Endothelial cell of umbilical vein (primary cell): ENCODE data around the gene GARIN1A. TPM values are rescaled to one million over a fixed set of nuclear protein-coding genes. Genes with fewer than 3 reads are reported as not detected.

Experiments used
- BruUV-seq: library from RNA; stranded (reverse); fragments of 400-500 nt; replicated peaks from 2 replicates; lab custom pipeline; 2021; lab: Mats Ljungman, UMichigan
- CTCF ChIA-PET: fragments of 300-600, 350-600 bp; sonication (Branson Sonifier 250); formaldehyde crosslinking; loops from one replicate; lab custom pipeline; 2021; ENCODE audit warnings: antibody characterized with exemption, inconsistent platforms; lab: Charles Lee
- POLR2A ChIA-PET: fragments of 300-600, 350-600 bp; sonication (Branson Sonifier 250); formaldehyde crosslinking; loops from one replicate; lab custom pipeline; 2021; ENCODE audit warnings: antibody characterized with exemption, inconsistent platforms; lab: Charles Lee
- DNase-seq: peaks from one replicate; pipeline ENCODE4 v3.0.0-alpha.2; 2011; ENCODE audit warnings: low read depth, low spot score
- FAIRE-seq: peaks from 2 replicates; lab custom pipeline; 2011; peaks lifted over from hg19 to GRCh38; lab: Jason Lieb, UNC
- H2AFZ ChIP-seq: 2 replicates; pipeline ENCODE4 v1.6.0; 2012; ENCODE audit warnings: low read depth, low read length, control low read depth, inconsistent platforms
- H3K27ac ChIP-seq: 2 replicates; pipeline ENCODE4 v1.5.1; 2011; ENCODE audit warnings: low read depth, mild to moderate bottlenecking, control low read depth, low read length, moderate library complexity; ENCODE audit not compliant: insufficient read depth
- H3K27me3 ChIP-seq, 2 experiments: 2 replicates each; pipeline versions ENCODE4 v1.6.0 to v1.6.1; 2011; ENCODE audit warnings: low read length in 2 of 2, mixed read lengths in 1 of 2; ENCODE audit not compliant: control insufficient read depth in 2 of 2, insufficient read depth in 2 of 2
- H3K36me3 ChIP-seq, 2 experiments: 2 replicates in 1 of 2; 3 replicates in 1 of 2; pipeline ENCODE4 v1.5.1; 2011; ENCODE audit warnings: low read length in 2 of 2, mild to moderate bottlenecking in 1 of 2, moderate library complexity in 1 of 2; ENCODE audit not compliant: control insufficient read depth in 2 of 2, insufficient read depth in 2 of 2; ENCODE audit errors: extremely low read depth in 1 of 2
- H3K4me1 ChIP-seq: 3 replicates; pipeline ENCODE4 v1.5.1; 2011; ENCODE audit warnings: mild to moderate bottlenecking, low read length; ENCODE audit not compliant: control insufficient read depth, insufficient read depth; ENCODE audit errors: extremely low read depth
- H3K4me2 ChIP-seq: 2 replicates; pipeline ENCODE4 v1.6.1; 2011; ENCODE audit warnings: low read length, control low read depth, mixed read lengths; ENCODE audit not compliant: insufficient read depth
- H3K4me3 ChIP-seq, 3 experiments: fragments of 200-600 bp in 1 of 3; sonication (generic), shearing (Covaris generic) in 1 of 3; replicated peaks in 1 of 3; 2 replicates each; pipeline ENCODE4 v1.5.1; 2011 to 2016; ENCODE audit warnings: control low read depth in 3 of 3, low read length in 3 of 3, mild to moderate bottlenecking in 2 of 3, inconsistent platforms in 1 of 3, low read depth in 1 of 3, moderate library complexity in 1 of 3; ENCODE audit not compliant: insufficient read depth in 1 of 3
- H3K79me2 ChIP-seq: 2 replicates; pipeline ENCODE4 v1.6.0; 2012; ENCODE audit warnings: low read length, inconsistent platforms; ENCODE audit not compliant: control insufficient read depth, insufficient read depth
- H3K9ac ChIP-seq: replicated peaks from 2 replicates; pipeline ENCODE3; 2011; ENCODE audit warnings: low read length, control low read depth; ENCODE audit not compliant: insufficient read depth; ENCODE audit errors: extremely low read depth
- H3K9me1 ChIP-seq: replicated peaks from 3 replicates; pipeline ENCODE4 v1.6.0; 2011; ENCODE audit warnings: mild to moderate bottlenecking, low read length; ENCODE audit not compliant: control insufficient read depth, insufficient read depth; ENCODE audit errors: extremely low read depth
- H3K9me3 ChIP-seq: replicated peaks from 2 replicates; pipeline ENCODE4 v1.5.1; 2012; ENCODE audit warnings: low read length, inconsistent platforms; ENCODE audit not compliant: control insufficient read depth, insufficient read depth
- H4K20me1 ChIP-seq: replicated peaks from 2 replicates; pipeline ENCODE3; 2011; ENCODE audit warnings: mild to moderate bottlenecking, low read length; ENCODE audit not compliant: control insufficient read depth, insufficient read depth; ENCODE audit errors: extremely low read depth
- CTCF ChIP-seq, 2 donors: IDR thresholded peaks; 1 replicate in 1 of 2; 2 replicates in 1 of 2; pipeline ENCODE4 v1.5.1; 2011; ENCODE audit warnings: low read length in 2 of 2, mild to moderate bottlenecking in 2 of 2, moderate library complexity in 2 of 2, control low read depth in 1 of 2, inconsistent platforms in 1 of 2, low read depth in 1 of 2; ENCODE audit not compliant: insufficient read depth in 1 of 2; ENCODE audit errors: extremely low read depth in 1 of 2
- EZH2 ChIP-seq: IDR thresholded peaks from 2 replicates; pipeline ENCODE4 v1.6.1; 2012; ENCODE audit warnings: borderline replicate concordance, low read depth, mild to moderate bottlenecking, moderate library complexity, low read length, inconsistent platforms; ENCODE audit not compliant: severe bottlenecking
- FOS ChIP-seq: IDR thresholded peaks from 2 replicates; pipeline ENCODE4 v1.6.1; 2011; ENCODE audit warnings: mild to moderate bottlenecking, low read length, moderate library complexity, borderline replicate concordance; ENCODE audit not compliant: insufficient read depth
- GATA2 ChIP-seq: IDR thresholded peaks from 2 replicates; pipeline ENCODE4 v1.7.0; 2011; ENCODE audit warnings: low read depth, mild to moderate bottlenecking, moderate library complexity, mixed read lengths, low read length; ENCODE audit not compliant: insufficient read length, insufficient read depth
- JUN ChIP-seq: IDR thresholded peaks from 2 replicates; pipeline ENCODE4 v1.6.1; 2011; ENCODE audit warnings: borderline replicate concordance, low read depth; ENCODE audit not compliant: insufficient read length, insufficient read depth
- MAX ChIP-seq: IDR thresholded peaks from 2 replicates; pipeline ENCODE4 v1.6.1; 2011; ENCODE audit not compliant: insufficient read depth, insufficient read length
- POLR2A ChIP-seq: IDR thresholded peaks from 2 replicates; pipeline ENCODE4 v1.6.1; 2012; ENCODE audit warnings: low read depth, mild to moderate bottlenecking, control low read depth, low read length
- dilution Hi-C: fragments of 300-500 bp; cut with MboI; formaldehyde crosslinking; loops from one replicate; pipeline ENCODE4 v1.15.0; 2019; ENCODE audit warnings: low sequenced_read_pairs; ENCODE audit not compliant: extremely low pct_ligation_motif_present
- intact Hi-C: fragments of 100-400 bp; cut with micrococcal nuclease; formaldehyde crosslinking; loops from one replicate; pipeline ENCODE4 v1.10.0; 2022
- polyA plus RNA-seq, 4 experiments: library from polyadenylated mRNA; depleted of rRNA in 3 of 4; stranded (reverse) in 3 of 4; unstranded in 1 of 4; fragments of >200 nt; gene quantifications; 2 replicates each; pipeline versions ENCODE4 v1.2.1 to v1.2.3, GENCODE V29; 2011 to 2012; ENCODE audit warnings: missing spikeins in 1 of 4
- total RNA-seq: library from RNA; stranded (reverse); gene quantifications from 2 replicates; pipeline ENCODE4 v1.2.3, GENCODE V29; 2021

The GARIN1A gene
- total and polyA plus RNA-seq, 2 donors (not counting 3 experiments of a cell fraction or from before 2014, with no cell fraction given): 0.65 to 3.6 TPM

DNA sequence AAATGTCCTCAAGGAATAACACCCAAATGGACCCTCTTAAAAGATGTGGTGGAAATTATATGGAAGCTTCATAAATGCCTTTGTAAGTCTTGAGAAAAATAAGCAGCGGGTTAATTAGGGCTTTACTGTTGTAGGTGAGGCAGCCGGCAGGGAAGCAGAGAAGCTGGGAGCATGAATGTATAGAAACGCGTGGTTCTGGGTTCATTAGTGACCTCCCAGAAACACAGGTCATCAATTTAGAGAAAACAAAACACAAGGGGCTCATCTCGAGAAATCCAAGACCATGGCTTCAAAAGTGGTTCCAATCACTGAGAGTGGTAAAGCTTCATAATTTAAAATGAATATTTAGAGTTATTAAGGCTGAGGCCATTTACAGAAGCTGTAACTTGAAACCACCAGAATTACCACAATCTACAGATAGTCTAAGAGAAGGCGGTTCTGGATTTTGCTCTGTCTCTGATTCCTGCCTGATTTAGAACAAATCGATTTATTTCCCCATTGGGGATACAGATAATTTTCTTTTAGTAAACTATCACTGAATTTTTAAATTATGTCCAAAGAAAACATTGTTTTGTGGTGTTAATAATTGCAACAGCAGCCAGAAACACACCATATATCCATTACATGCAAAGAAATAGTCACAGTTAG, 20.7 kb downstream of the GARIN1A start:
- Histone ChIP-seq H2AFZ (no peak overlapping the region), H3K4me2 (no peak overlapping the region), H4K20me1 (no peaks in the 10 kb centered on the region), H3K9ac (no peak overlapping the region), H3K4me1 (no peaks in the 10 kb centered on the region), H3K36me3 (no peaks in the 10 kb centered on the region), H3K9me3 (no peaks in the 10 kb centered on the region), H3K27ac (no peak overlapping the region), H3K4me3 (no peak overlapping the region), H3K79me2 (no peaks in the 10 kb centered on the region), H3K27me3 (peaks cover 18% of the 10 kb centered on the region in 2 experiments), H3K9me1 (no peaks in the 10 kb centered on the region)
- intact Hi-C loops: no loop called here
- no peak for DNase-seq
- CTCF ChIA-PET: interaction anchor here (0.8 to 1.6 kb wide), 3 partner anchors 16 to 40 kb away, joined by 3 read pairs; no protein-coding TSS in a partner anchor
- dilution Hi-C loops: no loop called here
- POLR2A ChIA-PET: no interaction called here
- BruUV-seq: no TSS peak
- TF ChIP-seq POLR2A: no peak
- no peak for TF ChIP-seq MAX
- no peak for TF ChIP-seq EZH2
- no peak for TF ChIP-seq GATA2
- FAIRE-seq: no peak

GRCh38 chr7:128693373-128694015, 21.4 kb downstream of the GARIN1A start:
- no TSS peak for BruUV-seq
- POLR2A ChIA-PET: no interaction called here
- H3K27me3 ChIP-seq: peaks cover 25% of the 10 kb centered on the region in 2 experiments
- H3K4me2 ChIP-seq: no peak overlapping the region
- FAIRE-seq: no peak
- no peaks in the 10 kb centered on the region for H4K20me1 ChIP-seq
- H3K4me1 ChIP-seq: no peaks in the 10 kb centered on the region
- no peak overlapping the region for H3K27ac ChIP-seq
- no peaks in the 10 kb centered on the region for H3K9me3 ChIP-seq
- H3K9ac ChIP-seq: no peak overlapping the region
- no peaks in the 10 kb centered on the region for H3K9me1 ChIP-seq
- intact Hi-C loops: no loop called here
- no peak overlapping the region for H2AFZ ChIP-seq
- no peak overlapping the region for H3K4me3 ChIP-seq
- dilution Hi-C loops: no loop called here
- DNase-seq: no peak
- TF ChIP-seq MAX (no peak), EZH2 (no peak), FOS (no peak), JUN (no peak), CTCF (IDR thresholded peaks at IDR 0.05; ENCODE audit: extremely low read depth in 1 of 2, insufficient read depth in 1 of 2, low read depth in 1 of 2, low read length in 2 of 2) (no peak), GATA2 (no peak), POLR2A (no peak)
- CTCF ChIA-PET: interaction anchor here (1.6 kb wide), 1 partner anchor 20 kb away, joined by 3 read pairs; no protein-coding TSS in a partner anchor
- H3K36me3 ChIP-seq: no peaks in the 10 kb centered on the region
- H3K79me2 ChIP-seq: no peaks in the 10 kb centered on the region
